Hepatic stellate cell (primary cell): ENCODE measurements around the gene GPLD1.

Experiments used
- DNase-seq: peaks from one replicate; pipeline ENCODE4 v3.0.0; 2011; ENCODE audit warnings: low spot score

The GPLD1 gene

GRCh38 chr6:24501374-24501773 is 12.0 kb upstream of the GPLD1 start:
- DNase-seq, result no peak

GRCh38 chr6:24500683-24501082 is 11.3 kb upstream of the GPLD1 start:
- no peak for DNase-seq

- DNase-seq, result no peak
These were observed 8.0 kb upstream of the GPLD1 start for GRCh38 chr6:24497254-24497970.

- DNase-seq, result peak; percentile 53
These were observed 5.7 kb upstream of the GPLD1 start, which contains the start of gene ALDH5A1 for GRCh38 chr6:24494821-24495795. TSS of gene ALDH5A1 (plus strand) at chr6:24494969. CDS start at chr6:24494997, 28 bp downstream.

- no peak for DNase-seq
These were observed 4.8 kb upstream of the GPLD1 start for GRCh38 chr6:24493945-24494820.

- no peak for DNase-seq
These were observed 3.1 kb upstream of the GPLD1 start for GRCh38 chr6:24492475-24492874.

- no peak for DNase-seq
These were observed 1.6 kb upstream of the GPLD1 start for GRCh38 chr6:24490948-24491347.

GRCh38 chr6:24489881-24490280 is 503 bp upstream of the GPLD1 start:
- DNase-seq, result no peak

GRCh38 chr6:24486065-24486464 is 3.3 kb downstream of the GPLD1 start:
- DNase-seq, result no peak

- no peak for DNase-seq
These were observed 4.6 kb downstream of the GPLD1 start for GRCh38 chr6:24484657-24485323.

GRCh38 chr6:24481449-24481848 is 7.9 kb downstream of the GPLD1 start:
- DNase-seq, result no peak

- DNase-seq, result no peak
These were observed 8.7 kb downstream of the GPLD1 start for GRCh38 chr6:24480705-24481104.

GRCh38 chr6:24478903-24479302 is 10.5 kb downstream of the GPLD1 start:
- no peak for DNase-seq

- DNase-seq, result no peak
These were observed 12.3 kb downstream of the GPLD1 start for GRCh38 chr6:24477070-24477469.

GRCh38 chr6:24476631-24477030 is 12.7 kb downstream of the GPLD1 start:
- no peak for DNase-seq

GRCh38 chr6:24472181-24472580 is 17.2 kb downstream of the GPLD1 start:
- no peak for DNase-seq

GRCh38 chr6:24469811-24470210 is 19.6 kb downstream of the GPLD1 start:
- DNase-seq, result no peak

- no peak for DNase-seq
These were observed 24.9 kb downstream of the GPLD1 start for GRCh38 chr6:24464253-24465038.

- no peak for DNase-seq
These were observed 28.4 kb downstream of the GPLD1 start for GRCh38 chr6:24460966-24461365.

GRCh38 chr6:24458941-24459340 is 30.4 kb downstream of the GPLD1 start:
- no peak for DNase-seq

GRCh38 chr6:24458134-24458533 is 31.2 kb downstream of the GPLD1 start:
- DNase-seq, result no peak
